GM18867 (cell line): ENCODE results near the gene CEP162.
A peak's percentile ranks its signal among the peaks of the same experiment; 100 is the strongest.
"Not testable (repeated sequence)": the region's sequence is repeated elsewhere in the genome, so short reads cannot be mapped to it uniquely, and the experiment has no call there.

Experiments used
- ATAC-seq: cut with Tn5 transposase; IDR thresholded peaks from one replicate; pipeline ENCODE4 v1.9.1; 2021; ENCODE audit warnings: mild to moderate bottlenecking, moderate library complexity; ENCODE audit not compliant: unreplicated experiment

Gene CEP162

DNA sequence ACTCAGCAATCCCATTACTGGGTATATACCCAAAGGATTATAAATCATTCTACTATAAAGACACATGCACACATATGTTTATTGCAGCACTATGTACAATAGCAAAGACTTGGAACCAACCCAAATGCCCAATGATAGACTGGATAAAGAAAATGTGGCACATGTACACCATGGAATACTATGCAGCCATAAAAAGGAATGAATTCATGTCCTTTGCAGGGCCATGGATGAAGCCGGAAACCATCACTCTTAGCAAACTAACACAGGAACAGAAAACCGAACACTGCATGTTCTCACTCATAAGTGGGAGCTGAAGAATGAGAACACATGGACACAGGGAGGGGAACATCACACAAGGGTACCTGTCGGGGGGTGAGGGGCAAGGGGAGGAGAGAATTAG lies 63.1 kb downstream of the CEP162 start:
- not testable (repeated sequence) for ATAC-seq

DNA sequence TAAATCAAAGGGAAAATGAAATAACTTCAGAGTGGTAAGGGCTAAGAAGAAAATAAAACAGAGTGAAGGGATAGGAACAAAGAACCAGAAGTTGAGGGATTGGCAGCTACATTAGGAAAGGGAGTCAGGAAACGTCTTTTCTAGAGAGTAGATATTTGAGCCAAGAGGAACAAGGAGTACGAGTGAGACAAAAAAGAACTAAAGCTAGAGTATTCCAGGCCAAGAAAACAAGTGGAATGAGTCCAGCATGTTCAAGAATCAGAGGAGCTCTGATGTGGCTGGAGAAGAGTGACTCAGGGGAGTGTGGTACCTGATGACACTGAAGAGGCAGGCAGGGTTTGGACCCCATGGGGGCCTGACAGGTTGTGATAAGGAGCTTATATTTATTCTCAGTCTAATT lies 66.3 kb downstream of the CEP162 start:
- ATAC-seq, result no peak

DNA sequence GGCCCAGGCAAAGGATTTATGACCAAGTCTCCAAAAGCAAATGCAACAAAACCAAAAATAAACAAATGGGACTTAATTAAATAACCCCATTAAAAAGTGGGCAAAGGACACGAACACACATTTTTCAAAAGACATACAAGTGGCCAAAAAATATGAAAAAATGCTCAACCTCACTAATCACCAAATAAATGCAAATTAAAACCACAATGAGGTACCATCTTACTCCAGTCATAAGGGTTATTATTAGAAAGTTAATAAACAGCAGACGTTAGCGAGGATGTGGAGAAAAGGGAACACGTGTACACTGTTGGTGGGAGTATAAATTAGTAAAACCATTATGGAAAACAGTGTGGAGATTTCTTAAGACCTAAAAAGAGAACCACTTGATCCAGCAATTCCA lies 71.1 kb downstream of the CEP162 start:
- ATAC-seq, result no peak

DNA sequence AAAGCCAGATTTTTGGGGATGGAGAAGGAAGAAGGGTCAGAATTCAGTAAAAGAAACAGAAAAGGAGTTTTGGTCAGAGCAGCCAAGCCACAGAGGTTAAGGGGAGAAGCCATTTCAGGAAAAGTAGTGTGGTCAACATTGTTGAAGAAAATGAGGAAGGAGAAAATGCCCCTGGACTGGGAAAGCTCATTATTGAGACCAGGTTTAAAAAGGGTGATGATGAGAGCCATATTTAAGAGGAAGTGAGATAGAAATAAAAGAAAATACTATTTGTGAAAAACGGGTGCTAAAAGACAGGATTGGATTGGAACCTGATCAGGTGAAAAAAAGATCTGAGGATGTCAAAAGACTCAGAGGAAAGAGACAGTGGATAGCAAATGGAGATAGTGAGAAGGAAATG lies 75.8 kb downstream of the CEP162 start:
- no peak for ATAC-seq

DNA sequence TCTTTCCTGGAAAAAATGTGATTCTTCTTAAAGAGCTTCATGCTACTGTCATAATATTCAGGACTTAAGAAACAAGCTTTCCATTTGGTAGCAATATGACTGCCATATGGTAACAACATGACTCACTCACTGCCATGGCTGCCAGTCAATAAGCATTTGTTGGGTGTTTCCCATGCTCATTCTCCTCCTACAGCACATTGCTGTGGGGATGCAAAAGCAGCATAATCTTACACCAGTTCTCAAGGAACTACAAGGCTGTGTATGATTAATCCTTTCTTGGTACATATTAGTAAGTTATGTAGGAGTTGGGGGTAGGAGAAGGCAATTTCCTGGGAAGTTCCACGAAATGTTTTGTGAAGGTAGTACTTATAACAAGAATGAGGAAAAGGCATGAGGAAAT lies 76.7 kb downstream of the CEP162 start:
- peak; percentile 47 for ATAC-seq

DNA sequence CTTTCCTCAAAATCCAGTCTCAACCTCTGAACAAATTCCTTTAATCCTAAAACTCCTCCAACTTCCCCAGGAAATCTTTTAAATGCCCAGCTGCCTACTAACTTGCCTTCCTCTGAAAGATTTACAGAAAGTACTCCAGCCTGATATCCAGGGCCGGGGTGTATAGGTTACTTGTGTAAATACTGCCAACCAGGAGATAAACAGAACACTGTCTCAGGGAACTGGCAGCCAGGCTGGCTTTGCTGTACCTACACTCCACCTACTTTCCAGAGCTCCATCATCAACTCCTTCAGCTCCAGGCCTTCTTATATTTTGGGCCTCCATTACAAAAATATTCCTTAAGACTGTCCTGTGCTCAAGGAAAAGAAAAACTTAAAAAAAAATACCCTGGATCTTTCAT lies 85.9 kb downstream of the CEP162 start:
- no peak for ATAC-seq

DNA sequence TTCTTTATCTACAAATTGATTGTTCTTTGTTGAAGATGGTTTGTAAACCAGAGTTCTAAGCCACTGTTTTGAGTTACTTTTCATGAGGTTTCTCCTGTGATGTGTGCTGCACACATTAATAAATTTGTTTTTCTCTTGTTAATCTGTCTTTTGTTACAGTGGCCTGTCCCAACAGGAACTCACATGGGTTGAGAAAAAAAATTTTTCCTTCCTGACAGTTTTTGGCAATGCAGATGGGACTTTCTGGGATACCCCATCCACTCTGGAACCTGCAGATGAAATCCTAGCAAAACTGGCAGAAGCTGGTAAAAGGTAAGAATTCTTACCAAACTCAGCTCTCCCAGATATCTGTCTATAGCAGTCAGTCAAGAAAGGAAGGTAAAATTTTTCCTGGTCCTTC lies 88.1 kb downstream of the CEP162 start:
- ATAC-seq, result no peak

DNA sequence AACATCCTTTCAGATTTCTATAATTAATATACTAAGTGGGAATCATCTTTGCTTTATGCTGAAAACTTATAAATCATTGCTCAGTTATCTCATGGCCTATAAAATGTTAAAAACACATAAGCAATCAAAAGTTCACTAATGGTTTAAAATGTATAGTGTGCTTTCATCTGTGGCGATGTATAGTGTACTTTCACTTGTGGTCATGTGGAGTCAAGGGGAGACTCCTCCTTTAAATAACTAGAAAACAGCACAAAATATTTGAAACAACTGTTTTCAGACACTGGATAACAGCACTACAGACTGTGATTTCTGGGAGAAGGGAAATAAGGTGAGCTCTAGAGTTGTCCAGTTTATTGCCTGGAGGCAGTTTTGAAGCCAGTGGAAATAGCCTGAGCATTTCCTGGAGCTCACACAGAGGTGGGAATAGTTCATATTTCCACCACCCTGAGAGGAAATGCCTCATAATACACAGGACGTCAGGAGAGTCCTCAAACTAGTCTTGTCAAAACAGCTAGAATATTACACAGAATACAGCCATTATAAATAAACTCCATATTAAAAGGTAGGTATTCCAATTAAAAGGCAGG lies 89.4 kb downstream of the CEP162 start:
- ATAC-seq, result no peak

DNA sequence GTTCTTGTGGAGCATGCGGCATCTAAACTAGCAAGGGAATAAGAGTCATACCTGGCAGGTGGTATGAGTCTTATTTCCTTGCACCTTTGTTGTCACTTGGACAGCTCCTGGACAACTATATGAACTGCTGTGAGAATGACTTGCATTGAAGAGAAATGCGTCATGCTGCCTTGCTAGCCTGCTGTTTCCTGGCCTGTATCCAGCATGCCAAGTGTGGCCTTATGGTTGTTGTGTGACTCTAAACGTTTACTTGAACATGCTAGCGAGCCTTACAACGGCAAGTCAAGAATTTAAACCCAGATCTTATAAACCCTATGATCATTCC lies 90.4 kb downstream of the CEP162 start:
- no peak for ATAC-seq

DNA sequence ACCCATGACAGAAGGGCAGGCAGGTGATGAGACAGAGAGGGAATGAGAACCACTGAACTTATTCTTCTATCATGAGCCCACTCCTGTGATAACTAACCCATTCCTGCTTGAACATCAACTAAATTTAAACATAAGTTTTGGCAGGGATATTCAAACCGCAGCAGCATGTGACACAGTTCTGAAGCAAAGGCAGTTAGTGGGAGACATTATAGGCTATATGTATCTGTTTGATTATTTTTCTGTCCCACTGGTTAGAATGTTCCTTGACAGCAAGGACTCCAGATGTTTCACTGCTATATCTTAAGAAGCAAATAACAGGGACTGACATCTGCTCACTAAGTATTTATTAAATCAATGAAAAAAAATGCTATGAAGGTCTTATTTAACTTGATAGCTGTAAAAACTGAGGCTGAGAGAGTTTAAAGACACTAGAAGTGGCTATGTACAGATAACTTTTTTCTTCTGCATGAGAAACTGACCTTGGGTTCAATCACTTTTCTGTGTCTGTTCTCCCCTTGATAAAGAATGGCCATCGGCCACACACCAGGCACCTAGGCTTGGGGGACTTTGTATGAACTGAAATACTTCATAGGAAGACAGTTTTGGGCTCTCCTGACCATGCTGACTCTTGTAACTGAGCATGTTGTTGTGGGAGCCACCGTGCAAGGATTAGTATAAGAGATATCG lies 90.9 kb downstream of the CEP162 start:
- no peak for ATAC-seq

DNA sequence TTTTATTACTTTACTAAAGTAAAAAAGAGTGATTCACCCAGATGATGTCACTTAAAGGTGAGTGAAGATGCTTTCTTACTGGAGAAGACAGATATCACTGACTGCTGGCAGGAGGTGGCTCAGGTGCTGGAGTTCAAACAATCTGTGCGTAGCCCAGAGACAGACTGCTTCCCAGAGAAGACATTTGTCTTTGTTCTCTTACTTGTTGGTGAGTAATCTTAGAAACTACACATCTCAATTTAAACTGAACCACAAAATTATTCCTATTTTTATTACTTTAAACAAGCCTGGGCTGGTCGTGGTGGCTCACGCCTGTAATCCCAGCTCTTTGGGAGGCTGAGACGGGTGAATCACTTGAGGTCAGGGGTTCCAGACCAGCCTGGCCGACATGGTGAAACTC lies 92.2 kb downstream of the CEP162 start:
- no peak for ATAC-seq

DNA sequence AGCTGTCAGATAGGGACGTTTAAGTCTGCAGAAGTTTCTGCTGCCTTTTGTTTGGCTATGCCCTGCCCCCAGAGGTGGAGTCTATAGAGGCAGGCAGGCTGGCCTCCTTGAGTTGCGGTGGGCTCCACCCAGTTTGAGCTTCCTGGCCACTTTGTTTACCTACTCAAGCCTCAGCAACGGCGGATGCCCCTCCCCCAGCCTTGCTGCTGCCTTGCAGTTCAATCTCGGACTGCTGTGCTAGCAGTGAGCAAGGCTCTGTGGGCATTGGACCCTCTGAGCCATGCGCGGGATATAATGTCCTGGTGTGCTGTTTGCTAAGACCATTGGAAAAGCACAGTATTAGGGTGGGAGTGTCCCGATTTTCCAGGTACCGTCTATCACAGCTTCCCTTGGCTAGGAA lies 94.1 kb downstream of the CEP162 start:
- not testable (repeated sequence) for ATAC-seq

DNA sequence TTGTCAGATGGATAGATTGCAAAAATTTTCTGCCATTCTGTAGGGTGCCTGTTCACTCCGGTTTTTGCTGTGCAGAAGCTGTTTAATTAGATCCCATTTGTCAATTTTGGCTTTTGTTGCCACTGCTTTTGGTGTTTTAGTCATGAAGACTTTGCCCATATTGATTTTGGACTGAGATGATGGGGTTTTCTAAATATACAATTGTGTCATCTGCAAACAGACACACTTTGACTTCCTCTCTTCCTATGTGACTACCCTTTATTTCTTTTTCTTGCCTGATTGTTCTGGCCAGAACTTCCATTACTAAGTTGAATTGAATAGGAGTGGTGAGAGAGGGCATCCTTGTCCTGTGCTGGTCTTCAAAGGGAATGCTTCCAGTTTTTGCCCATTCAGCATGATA lies 97.9 kb downstream of the CEP162 start:
- ATAC-seq, result not testable (repeated sequence)

DNA sequence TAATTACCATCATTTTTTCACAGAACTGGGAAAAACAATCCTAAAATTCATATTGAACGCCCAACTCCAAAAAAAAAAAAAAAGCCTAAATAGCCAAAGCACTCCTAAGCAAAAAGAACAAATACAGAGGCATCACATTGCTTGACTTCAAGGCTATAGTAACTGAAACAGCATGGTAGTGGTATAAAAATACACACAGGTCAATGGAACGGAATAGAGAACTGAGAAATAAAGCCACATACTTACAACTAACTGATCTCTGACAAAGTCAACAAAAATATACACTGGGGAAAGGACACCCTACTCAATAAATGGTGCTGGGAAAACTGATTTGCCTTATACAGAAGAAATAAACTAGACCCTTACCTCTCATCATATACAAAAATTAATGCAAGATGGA lies 104.3 kb downstream of the CEP162 start:
- no peak for ATAC-seq

DNA sequence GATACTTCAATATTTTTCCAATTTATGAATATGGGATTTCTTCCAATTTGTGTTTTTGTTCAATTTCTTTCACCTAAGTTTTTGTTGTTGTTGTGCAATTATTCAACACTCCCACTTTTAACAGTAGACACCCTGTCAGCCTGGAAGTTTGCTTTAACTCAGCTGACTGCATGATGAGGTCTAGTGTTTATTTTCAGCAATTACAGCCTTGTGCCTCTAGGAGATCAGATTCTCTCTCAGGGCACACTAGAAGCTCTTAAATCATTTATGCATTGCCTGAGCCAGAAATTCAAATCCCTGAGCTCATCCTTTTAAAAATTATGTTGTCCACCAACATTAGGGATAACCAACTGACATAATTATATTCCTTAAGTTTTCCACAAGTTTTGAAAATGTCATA lies 108.2 kb downstream of the CEP162 start:
- no peak for ATAC-seq

DNA sequence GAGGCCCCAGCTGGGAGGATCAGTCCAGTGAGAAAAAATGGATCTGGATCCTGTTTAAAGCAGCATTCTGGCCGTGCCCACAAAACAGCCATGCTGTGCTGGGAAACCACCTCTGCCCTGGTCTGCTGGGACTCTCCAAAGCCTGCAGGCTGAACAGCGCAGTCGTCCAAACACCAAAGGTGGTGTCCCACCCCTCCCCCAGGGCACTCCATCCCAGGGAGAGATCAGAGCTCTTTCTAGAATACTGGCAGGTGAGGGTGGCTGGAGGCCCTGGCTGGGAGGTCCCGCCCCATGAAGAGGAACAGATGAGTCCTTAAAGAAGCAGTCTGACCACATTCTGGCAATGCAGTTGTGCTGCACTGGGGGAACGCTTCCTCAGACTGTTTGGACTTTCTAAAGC lies 109.3 kb downstream of the CEP162 start:
- no peak for ATAC-seq

DNA sequence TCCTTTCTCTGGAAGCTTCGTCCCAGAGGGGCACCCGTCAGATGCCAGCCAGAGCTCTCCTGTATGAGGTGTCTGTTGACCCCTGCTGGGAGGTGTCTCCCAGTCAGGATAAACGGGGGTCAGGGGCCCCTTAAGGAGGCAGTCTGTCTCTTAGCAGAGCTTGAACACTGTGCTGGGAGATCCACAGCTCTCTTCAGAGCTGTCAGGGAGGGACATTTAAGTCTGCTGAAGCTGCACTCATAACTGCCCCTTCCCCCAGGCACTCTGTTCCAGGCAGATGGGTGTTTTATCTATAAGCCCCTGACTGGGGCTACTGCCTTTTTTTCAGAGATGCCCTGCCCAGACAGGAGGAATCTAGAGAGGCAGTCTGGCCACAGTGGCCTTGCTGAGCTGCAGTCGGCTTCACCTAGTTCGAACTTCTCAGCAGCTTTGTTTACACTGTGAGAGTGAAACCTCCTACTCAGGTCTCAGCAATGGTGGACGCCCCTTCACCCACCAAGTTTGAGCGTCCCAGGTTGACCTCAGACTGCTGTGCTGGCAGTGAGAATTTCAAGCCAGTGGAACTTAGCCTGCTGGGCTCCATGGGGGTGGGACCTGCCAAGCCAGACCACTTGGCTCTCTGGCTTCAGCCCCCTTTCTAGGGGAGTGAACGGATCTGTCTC lies 112.4 kb downstream of the CEP162 start:
- ATAC-seq, result not testable (repeated sequence)

DNA sequence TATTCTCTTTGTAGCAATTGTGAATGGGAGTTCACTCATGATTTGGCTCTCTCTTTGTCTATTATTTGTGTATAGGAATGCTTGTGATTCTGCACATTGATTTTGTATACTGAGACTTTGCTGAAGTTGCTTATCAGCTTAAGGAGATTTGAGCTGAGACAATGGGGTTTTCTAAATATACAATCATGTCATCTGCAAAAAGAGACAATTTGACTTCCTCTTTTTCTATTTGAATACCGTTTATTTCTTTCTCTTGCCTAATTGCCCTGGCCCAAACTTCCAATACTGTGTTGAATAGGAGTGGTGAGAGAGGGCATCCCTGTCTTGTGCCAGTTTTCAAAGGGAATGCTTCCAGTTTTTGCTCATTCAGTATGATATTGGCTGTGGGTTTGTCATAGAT lies 116.1 kb downstream of the CEP162 start:
- not testable (repeated sequence) for ATAC-seq

DNA sequence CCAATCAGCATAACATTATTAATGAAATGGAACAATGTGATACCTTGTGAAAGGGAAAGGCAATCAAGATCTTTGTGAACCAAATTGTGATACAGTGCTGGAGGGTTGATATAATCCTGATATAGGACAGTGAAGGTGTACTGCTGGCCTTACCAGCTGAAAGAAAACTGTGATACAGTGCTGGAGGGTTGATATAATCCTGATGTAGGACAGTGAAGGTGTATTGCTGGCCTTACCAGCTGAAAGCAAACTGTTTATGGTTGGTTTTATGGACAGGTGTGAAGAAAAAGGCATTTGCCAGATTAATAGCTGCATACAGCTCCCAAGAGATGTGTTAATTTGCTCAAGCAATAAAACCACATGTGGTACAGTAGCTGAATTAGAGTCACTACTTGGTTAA lies 119.9 kb downstream of the CEP162 start:
- no peak for ATAC-seq

DNA sequence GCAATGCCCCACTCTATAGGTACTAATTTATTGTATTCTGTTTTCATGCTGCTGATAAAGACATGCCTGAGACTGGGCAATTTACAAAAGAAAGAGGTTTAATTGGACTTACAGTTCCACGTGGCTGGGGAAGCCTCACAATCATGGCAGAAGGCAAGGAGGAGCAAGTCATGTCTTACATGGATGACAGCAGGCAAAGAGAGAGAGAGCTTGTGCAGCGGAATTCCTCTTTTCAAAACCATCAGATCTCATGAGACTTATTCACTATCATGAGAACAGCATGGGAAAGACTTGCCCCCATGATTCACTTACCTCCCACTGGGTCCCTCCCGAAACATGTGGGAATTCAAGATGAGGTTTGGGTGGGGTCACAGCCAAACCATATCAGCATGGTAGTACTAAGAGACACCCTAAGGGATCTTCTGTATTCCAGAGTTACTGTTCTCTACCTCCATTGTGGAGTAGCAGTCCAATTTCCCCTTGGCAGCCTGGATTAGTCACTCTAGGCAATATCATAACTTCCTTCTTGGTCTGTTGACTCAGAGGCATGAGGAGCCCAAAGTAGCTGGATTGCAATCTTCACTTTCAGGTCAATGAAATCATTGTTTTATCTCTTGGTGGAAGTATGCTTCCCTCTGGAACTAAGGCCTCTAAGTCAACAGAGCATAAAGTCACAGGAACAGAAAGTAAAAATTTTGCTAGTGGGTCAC lies 122.1 kb downstream of the CEP162 start:
- not testable (repeated sequence) for ATAC-seq

DNA sequence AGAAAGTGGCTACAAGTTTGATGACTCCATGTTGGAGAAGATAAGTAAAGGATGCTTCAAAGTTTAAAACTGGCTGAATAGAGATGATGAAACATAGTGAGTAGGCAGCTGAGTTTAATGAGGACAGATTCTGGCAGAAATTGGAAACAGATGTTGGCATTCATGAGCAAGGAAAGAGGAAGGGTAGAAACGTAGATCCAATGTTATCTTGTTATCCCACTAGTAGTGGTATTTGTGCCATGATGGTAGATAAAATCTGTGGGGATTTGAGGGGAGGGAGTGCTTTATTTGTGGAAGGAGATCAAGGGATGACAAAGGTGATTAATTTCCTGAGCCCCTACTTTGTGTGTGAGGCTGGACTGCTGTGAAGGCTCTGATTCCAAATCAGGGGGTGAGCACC lies 124.4 kb downstream of the CEP162 start:
- ATAC-seq, result no peak

DNA sequence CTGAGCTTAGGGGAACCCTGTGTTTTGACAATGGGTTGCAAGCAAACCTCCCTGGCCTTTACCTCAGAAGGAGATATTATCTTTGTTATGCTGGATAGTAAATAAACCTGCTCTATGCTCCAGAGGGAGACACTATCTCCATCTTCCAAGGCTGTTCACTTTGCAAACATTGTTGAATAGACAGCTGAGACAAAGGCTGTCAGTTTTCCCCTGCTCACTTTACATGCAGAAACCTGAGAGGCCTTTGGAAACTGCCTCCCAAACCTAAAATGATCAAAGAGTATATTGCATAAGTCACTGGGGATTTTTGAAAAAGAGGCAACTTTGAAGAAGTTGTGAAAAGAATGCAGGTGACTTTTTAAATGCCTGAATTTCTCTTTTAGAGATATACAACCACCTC lies 132.3 kb downstream of the CEP162 start:
- no peak for ATAC-seq
